Skeletal muscle tissue (tissue), 4 donors: ENCODE data around the gene NME8. TPM values are rescaled to one million over a fixed set of nuclear protein-coding genes. Genes with fewer than 3 reads are reported as not detected.

Source experiments
- H3K27ac ChIP-seq: one replicate; pipeline ENCODE4 v1.7.0; 2013; ENCODE audit warnings: mild to moderate bottlenecking, low read depth, low read length, inconsistent platforms
- H3K27me3 ChIP-seq, 3 donors: one replicate each; pipeline ENCODE4 v1.7.0; 2013; ENCODE audit warnings: low read length in 3 of 3; ENCODE audit not compliant: control insufficient read depth in 3 of 3, insufficient read depth in 3 of 3
- H3K36me3 ChIP-seq, 3 donors: one replicate each; pipeline ENCODE4 v1.7.0; 2013; ENCODE audit warnings: low read length in 3 of 3; ENCODE audit not compliant: control insufficient read depth in 3 of 3, insufficient read depth in 3 of 3
- H3K4me1 ChIP-seq, 3 donors: one replicate each; pipeline ENCODE4 v1.7.0; 2013; ENCODE audit warnings: low read length in 3 of 3, mild to moderate bottlenecking in 3 of 3; ENCODE audit not compliant: control insufficient read depth in 3 of 3, insufficient read depth in 3 of 3
- H3K4me3 ChIP-seq, 3 donors: one replicate each; pipeline ENCODE4 v1.7.0; 2013; ENCODE audit warnings: low read length in 3 of 3
- H3K9ac ChIP-seq, 3 donors: one replicate each; pipeline ENCODE4 v1.7.0; 2013; ENCODE audit warnings: low read length in 3 of 3, mild to moderate bottlenecking in 3 of 3, moderate library complexity in 2 of 3, low read depth in 1 of 3
- H3K9me3 ChIP-seq, 3 donors: one replicate each; pipeline ENCODE4 v1.7.0; 2013; ENCODE audit warnings: low read length in 3 of 3; ENCODE audit not compliant: control insufficient read depth in 3 of 3
- total RNA-seq: library from RNA; depleted of rRNA; stranded (reverse); fragments of >200 nt; gene quantifications from one replicate; pipeline ENCODE4 v1.2.3, GENCODE V29; 2014
- donor health status: Osteomylitis.

The NME8 gene
- total RNA-seq, 1 donor from 2014 or later: not detected

DNA sequence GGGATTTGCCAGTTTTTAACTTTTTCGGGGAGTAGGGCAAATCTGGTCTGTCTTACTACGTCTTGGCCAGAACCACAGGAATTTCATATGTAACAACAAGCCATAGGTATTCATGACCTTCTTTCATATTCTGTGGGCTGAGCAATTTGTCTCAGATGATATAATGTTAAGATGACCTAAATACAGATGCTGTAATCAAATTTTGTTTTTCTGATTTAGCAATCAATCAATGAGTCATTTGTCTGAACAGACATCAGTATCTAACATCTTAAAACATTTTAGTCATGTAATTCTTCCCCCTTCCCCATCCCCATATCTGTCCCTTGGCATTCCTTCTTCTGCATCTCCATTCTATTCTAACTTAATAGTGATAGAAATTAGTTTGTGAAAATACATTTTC, 24.8 kb upstream of the NME8 start:
- peaks cover 0 to 4% (median 0%) of the 10 kb centered on the region in 3 donors for H3K9me3 ChIP-seq
- H3K36me3 ChIP-seq: no peaks in the 10 kb centered on the region
- no peak overlapping the region for H3K9ac ChIP-seq
- H3K4me3 ChIP-seq: no peak overlapping the region
- H3K4me1 ChIP-seq: no peaks in the 10 kb centered on the region
- H3K27me3 ChIP-seq: no peaks in the 10 kb centered on the region
- H3K27ac ChIP-seq: no peak overlapping the region

GRCh38 chr7:37825038-37825437, 23.4 kb upstream of the NME8 start:
- H3K9me3 ChIP-seq: peaks cover 0 to 4% (median 0%) of the 10 kb centered on the region in 3 donors
- H3K9ac ChIP-seq: no peak overlapping the region
- no peaks in the 10 kb centered on the region for H3K36me3 ChIP-seq
- no peak overlapping the region for H3K4me3 ChIP-seq
- H3K27ac ChIP-seq: no peak overlapping the region
- H3K27me3 ChIP-seq: peaks cover 0 to 2% (median 0%) of the 10 kb centered on the region in 3 donors
- no peaks in the 10 kb centered on the region for H3K4me1 ChIP-seq

DNA sequence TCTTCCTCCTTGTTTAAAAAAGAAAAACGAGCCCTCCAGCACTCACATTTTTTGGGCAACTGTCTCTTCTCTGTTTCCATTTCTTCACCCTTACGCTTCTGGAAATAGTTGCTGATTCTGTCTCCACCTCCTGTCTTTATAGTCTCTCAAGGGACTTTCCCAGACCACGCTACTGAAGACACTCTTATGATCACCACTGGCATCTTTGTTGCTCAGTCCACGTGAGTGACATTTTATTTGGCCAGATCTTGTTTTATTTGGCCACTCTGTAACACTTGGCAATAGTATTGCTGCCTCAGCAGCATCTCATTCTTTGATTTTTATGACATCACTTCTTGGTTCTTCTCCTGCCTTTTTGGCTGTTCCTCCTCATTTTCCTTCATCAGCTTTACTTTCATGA, 21.6 kb upstream of the NME8 start:
- H3K9me3 ChIP-seq: no peaks in the 10 kb centered on the region
- no peaks in the 10 kb centered on the region for H3K36me3 ChIP-seq
- H3K27ac ChIP-seq: no peak overlapping the region
- H3K27me3 ChIP-seq: peaks cover 0 to 2% (median 0%) of the 10 kb centered on the region in 3 donors
- no peaks in the 10 kb centered on the region for H3K4me1 ChIP-seq
- H3K4me3 ChIP-seq: no peak overlapping the region
- H3K9ac ChIP-seq: no peak overlapping the region

GRCh38 chr7:37831244-37831643, 17.2 kb upstream of the NME8 start:
- Histone ChIP-seq H3K27me3 (peaks cover 0 to 2% (median 0%) of the 10 kb centered on the region in 3 donors), H3K9ac (no peak overlapping the region), H3K27ac (no peak overlapping the region), H3K4me1 (peaks cover 2 to 5% (median 4%) of the 10 kb centered on the region in 3 donors), H3K36me3 (no peaks in the 10 kb centered on the region), H3K9me3 (no peaks in the 10 kb centered on the region), H3K4me3 (no peak overlapping the region)

DNA sequence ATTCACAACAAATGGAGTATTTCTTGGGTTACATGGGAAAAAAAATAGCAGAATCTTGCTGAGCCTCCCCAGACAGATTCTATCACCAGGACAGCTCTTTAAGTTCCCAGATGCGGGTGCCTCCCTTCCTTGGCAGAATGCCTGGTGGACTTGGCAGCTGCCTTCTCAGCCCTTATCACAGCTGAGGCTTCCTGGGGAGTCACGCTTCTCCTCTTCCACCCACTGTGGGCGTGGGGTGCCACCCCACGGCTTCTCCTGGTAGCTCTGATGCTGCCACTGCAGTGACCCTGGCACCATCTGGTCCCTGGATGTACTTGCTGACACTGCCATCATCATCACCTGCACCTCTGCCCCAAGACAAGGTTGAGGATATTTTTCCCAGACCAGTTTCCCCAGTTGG, 16.2 kb upstream of the NME8 start:
- no peak overlapping the region for H3K27ac ChIP-seq
- peaks cover 0 to 2% (median 0%) of the 10 kb centered on the region in 3 donors for H3K27me3 ChIP-seq
- no peaks in the 10 kb centered on the region for H3K9me3 ChIP-seq
- H3K9ac ChIP-seq: no peak overlapping the region
- H3K4me1 ChIP-seq: peaks cover 2 to 5% (median 4%) of the 10 kb centered on the region in 3 donors
- H3K4me3 ChIP-seq: no peak overlapping the region
- no peaks in the 10 kb centered on the region for H3K36me3 ChIP-seq

DNA sequence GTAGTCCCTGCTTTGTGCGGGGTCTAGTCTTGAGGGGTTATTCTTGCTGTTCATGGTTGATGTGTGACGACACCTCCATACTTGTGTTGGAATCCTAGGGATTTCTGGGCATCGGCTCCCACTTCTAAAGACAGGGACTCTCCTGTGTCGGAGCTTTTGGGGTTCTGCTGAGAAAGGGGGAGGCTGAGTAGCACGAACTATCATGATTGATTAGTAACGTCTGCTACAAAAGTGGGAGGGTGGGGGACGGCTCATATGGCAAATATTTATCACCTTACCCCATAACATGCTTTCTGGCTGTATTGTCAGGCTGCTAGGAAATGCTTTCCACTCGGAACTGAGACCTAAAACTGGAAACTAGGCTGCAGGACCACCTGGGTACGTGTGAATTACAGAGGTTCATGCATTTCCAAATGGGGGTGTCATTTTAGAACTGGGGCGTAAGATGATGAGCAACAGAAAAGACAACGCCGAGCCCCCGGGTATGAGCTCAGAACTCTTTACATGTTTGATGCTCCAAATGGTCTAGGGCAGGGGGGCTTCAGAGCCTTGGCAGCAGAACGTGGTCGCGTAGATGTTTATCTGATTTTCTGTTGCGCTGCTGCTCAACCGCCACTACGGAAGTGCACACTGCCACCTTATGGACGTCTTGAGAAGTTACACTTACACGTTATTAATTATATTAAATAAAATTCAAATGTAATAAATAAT, 15.1 kb upstream of the NME8 start:
- Histone ChIP-seq H3K36me3 (no peaks in the 10 kb centered on the region), H3K4me1 (peaks cover 2 to 5% (median 4%) of the 10 kb centered on the region in 3 donors), H3K27ac (no peak overlapping the region), H3K9ac (peak overlapping the region; percentile 42 to 66 (median 51)), H3K27me3 (peaks cover 0 to 2% (median 0%) of the 10 kb centered on the region in 3 donors), H3K9me3 (no peaks in the 10 kb centered on the region), H3K4me3 (peak overlapping the region; percentile 65 to 72 (median 66))

DNA sequence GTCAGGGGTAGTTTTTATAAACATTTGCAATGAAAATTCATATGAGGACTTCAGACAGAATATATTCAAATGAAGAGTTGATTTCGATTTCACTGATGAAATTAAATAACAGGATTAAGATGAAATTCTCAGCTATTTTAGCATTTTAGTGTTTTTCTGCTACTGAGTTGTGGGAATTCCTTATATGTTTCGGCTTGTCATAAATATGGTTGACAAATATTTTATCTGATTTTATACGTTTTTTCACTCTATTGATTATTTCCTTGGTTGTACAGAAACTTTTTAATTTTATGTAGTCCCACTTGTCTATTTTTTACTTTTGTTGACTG, 14.6 kb upstream of the NME8 start:
- no peak overlapping the region for H3K27ac ChIP-seq
- H3K9me3 ChIP-seq: no peaks in the 10 kb centered on the region
- H3K36me3 ChIP-seq: no peaks in the 10 kb centered on the region
- peaks cover 0 to 2% (median 0%) of the 10 kb centered on the region in 3 donors for H3K27me3 ChIP-seq
- H3K4me3 ChIP-seq: no peak overlapping the region
- peaks cover 2 to 5% (median 4%) of the 10 kb centered on the region in 3 donors for H3K4me1 ChIP-seq
- no peak overlapping the region for H3K9ac ChIP-seq

- Histone ChIP-seq H3K36me3 (no peaks in the 10 kb centered on the region), H3K9ac (no peak overlapping the region), H3K27me3 (no peaks in the 10 kb centered on the region), H3K4me1 (no peaks in the 10 kb centered on the region), H3K9me3 (no peaks in the 10 kb centered on the region), H3K27ac (no peak overlapping the region), H3K4me3 (no peak overlapping the region)
These were observed 5.1 kb downstream of the NME8 start for GRCh38 chr7:37853468-37853867.

- no peak overlapping the region for H3K27ac ChIP-seq
- H3K36me3 ChIP-seq: no peaks in the 10 kb centered on the region
- no peaks in the 10 kb centered on the region for H3K27me3 ChIP-seq
- H3K9ac ChIP-seq: no peak overlapping the region
- no peaks in the 10 kb centered on the region for H3K4me1 ChIP-seq
- H3K9me3 ChIP-seq: peaks cover 0 to 2% (median 0%) of the 10 kb centered on the region in 3 donors
- no peak overlapping the region for H3K4me3 ChIP-seq
These were observed 33.7 kb downstream of the NME8 start for GRCh38 chr7:37882086-37882485.

DNA sequence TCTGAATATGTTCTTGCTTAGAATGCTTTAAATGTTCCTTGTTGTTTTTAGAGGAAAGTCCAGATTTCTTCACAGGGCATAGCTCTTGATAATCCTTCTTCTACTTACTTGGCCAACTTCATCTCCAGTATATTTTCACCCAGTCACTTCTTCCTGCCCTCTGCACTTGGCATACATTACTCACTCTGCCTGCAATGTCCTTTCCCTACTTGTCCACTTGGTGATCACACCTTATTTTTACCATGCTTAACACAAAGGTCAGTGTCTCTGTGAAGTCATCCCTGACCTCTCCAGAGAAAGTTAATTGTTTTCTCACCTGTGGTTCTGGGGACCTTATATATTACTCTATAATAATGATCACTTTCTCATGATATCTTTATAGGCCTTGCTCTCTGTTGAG, 45.0 kb downstream of the NME8 start:
- no peaks in the 10 kb centered on the region for H3K4me1 ChIP-seq
- no peaks in the 10 kb centered on the region for H3K27me3 ChIP-seq
- no peak overlapping the region for H3K9ac ChIP-seq
- no peak overlapping the region for H3K4me3 ChIP-seq
- H3K36me3 ChIP-seq: no peaks in the 10 kb centered on the region
- H3K27ac ChIP-seq: no peak overlapping the region
- no peaks in the 10 kb centered on the region for H3K9me3 ChIP-seq
